ENCODE results near the gene GCLM. TPM values are rescaled to one million over a fixed set of nuclear protein-coding genes. Genes with fewer than 3 reads are reported as not detected.
A peak's percentile ranks its signal among the peaks of the same experiment; 100 is the strongest.
"Not testable (repeated sequence)": the region's sequence is repeated elsewhere in the genome, so short reads cannot be mapped to it uniquely, and the experiment has no call there.

The GCLM gene
- polyA plus RNA-seq, 1 donor (not counting 4 experiments of a cell fraction or from before 2014, with no cell fraction given), result 41.8 TPM

GRCh38 chr1:93917302-93917701, 8.1 kb upstream of the GCLM start:
- dilution Hi-C loops (cut with MboI; ENCODE audit: extremely low pct_ligation_motif_present, low sequenced_read_pairs), result no loop called here
- no peaks in the 10 kb centered on the region for H3K27me3 ChIP-seq (ENCODE audit: control insufficient read depth, extremely low read depth, insufficient read depth, low read length)
- FAIRE-seq, result no peak

DNA sequence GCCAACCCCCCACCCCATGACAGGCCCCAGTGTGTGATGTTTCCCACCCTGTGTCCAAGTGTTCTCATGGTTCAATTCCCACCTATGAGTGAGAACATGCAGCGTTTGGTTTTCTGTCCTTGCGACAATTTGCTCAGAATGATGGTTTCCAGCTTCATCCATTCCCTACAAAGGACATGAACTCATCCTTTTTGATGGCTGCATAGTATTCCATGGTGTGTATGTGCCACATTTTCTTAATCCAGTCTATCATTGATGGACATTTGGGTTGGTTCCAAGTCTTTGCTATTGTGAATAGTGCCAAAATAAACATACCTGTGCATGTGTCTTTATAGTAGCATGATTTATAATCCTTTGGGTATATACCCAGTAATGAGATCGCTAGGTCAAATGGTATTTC, 1.6 kb upstream of the GCLM start:
- H3K36me3 ChIP-seq (ENCODE audit: control insufficient read depth in 2 of 2, extremely low read depth in 1 of 2, insufficient read depth in 2 of 2, low read length in 2 of 2); dilution Hi-C loops (cut with MboI; ENCODE audit: extremely low pct_ligation_motif_present, low sequenced_read_pairs); DNase-seq (ENCODE audit: low read depth, low spot score); H2AFZ ChIP-seq (ENCODE audit: control insufficient read depth, low read length); H3K4me3 ChIP-seq (ENCODE audit: control insufficient read depth in 2 of 3, extremely low read depth in 1 of 3, insufficient read depth in 2 of 3, low read depth in 1 of 3, low read length in 3 of 3); H3K9me3 ChIP-seq (ENCODE audit: control insufficient read depth, low read depth, low read length); H3K9me1 ChIP-seq (ENCODE audit: control insufficient read depth, extremely low read depth, insufficient read depth, low read length); H3K9ac ChIP-seq (ENCODE audit: control insufficient read depth, extremely low read depth, insufficient read depth, low read length); FAIRE-seq; H4K20me1 ChIP-seq (ENCODE audit: control insufficient read depth, extremely low read depth, insufficient read depth, low read length); H3K27ac ChIP-seq (ENCODE audit: control insufficient read depth, insufficient read depth, low read length); H3K4me2 ChIP-seq (ENCODE audit: control insufficient read depth, extremely low read depth, insufficient read depth, low read depth, low read length); H3K27me3 ChIP-seq (ENCODE audit: control insufficient read depth, extremely low read depth, insufficient read depth, low read length): not testable (repeated sequence)
- Histone ChIP-seq H3K79me2 (ENCODE audit: control insufficient read depth, insufficient read depth, low read length) (peaks cover 30% of the 10 kb centered on the region), H3K4me1 (ENCODE audit: control insufficient read depth, extremely low read depth, insufficient read depth, low read length) (peaks cover 16% of the 10 kb centered on the region)

More at GRCh38 chr1:93917302-93917701, 8.1 kb upstream of the GCLM start:
- H4K20me1 ChIP-seq (ENCODE audit: control insufficient read depth, extremely low read depth, insufficient read depth, low read length), result no peaks in the 10 kb centered on the region
- no peak for DNase-seq (ENCODE audit: low read depth, low spot score)
- no peak overlapping the region for H3K4me3 ChIP-seq (ENCODE audit: control insufficient read depth in 2 of 3, extremely low read depth in 1 of 3, insufficient read depth in 2 of 3, low read depth in 1 of 3, low read length in 3 of 3)
- no peak overlapping the region for H2AFZ ChIP-seq (ENCODE audit: control insufficient read depth, low read length)
- H3K4me1 ChIP-seq (ENCODE audit: control insufficient read depth, extremely low read depth, insufficient read depth, low read length), result no peaks in the 10 kb centered on the region
- no peak overlapping the region for H3K4me2 ChIP-seq (ENCODE audit: control insufficient read depth, extremely low read depth, insufficient read depth, low read depth, low read length)
- no peak for TF ChIP-seq EZH2 (IDR thresholded peaks at IDR 0.05; ENCODE audit: low read length)
- TF ChIP-seq CTCF (optimal IDR thresholded peaks at IDR 0.05 in 1 of 3, IDR thresholded peaks at IDR 0.05 in 1 of 3, conservative IDR thresholded peaks at IDR 0.05 in 1 of 3; ENCODE audit: extremely low read depth in 1 of 3, insufficient read depth in 2 of 3, low read length in 3 of 3), result no peak
- no peak overlapping the region for H3K27ac ChIP-seq (ENCODE audit: control insufficient read depth, insufficient read depth, low read length)
- H3K9me1 ChIP-seq (ENCODE audit: control insufficient read depth, extremely low read depth, insufficient read depth, low read length), result no peaks in the 10 kb centered on the region
- no peak overlapping the region for H3K9ac ChIP-seq (ENCODE audit: control insufficient read depth, extremely low read depth, insufficient read depth, low read length)
- no peaks in the 10 kb centered on the region for H3K9me3 ChIP-seq (ENCODE audit: control insufficient read depth, low read depth, low read length)
- H3K36me3 ChIP-seq (ENCODE audit: control insufficient read depth in 2 of 2, extremely low read depth in 1 of 2, insufficient read depth in 2 of 2, low read length in 2 of 2), result no peaks in the 10 kb centered on the region
- no peaks in the 10 kb centered on the region for H3K79me2 ChIP-seq (ENCODE audit: control insufficient read depth, insufficient read depth, low read length)

- DNase-seq (ENCODE audit: low read depth, low spot score), result no peak
- Histone ChIP-seq H4K20me1 (ENCODE audit: control insufficient read depth, extremely low read depth, insufficient read depth, low read length) (no peaks in the 10 kb centered on the region), H3K9me1 (ENCODE audit: control insufficient read depth, extremely low read depth, insufficient read depth, low read length) (no peaks in the 10 kb centered on the region), H3K9me3 (ENCODE audit: control insufficient read depth, low read depth, low read length) (no peaks in the 10 kb centered on the region), H3K27me3 (ENCODE audit: control insufficient read depth, extremely low read depth, insufficient read depth, low read length) (no peaks in the 10 kb centered on the region), H3K27ac (ENCODE audit: control insufficient read depth, insufficient read depth, low read length) (no peak overlapping the region), H3K9ac (ENCODE audit: control insufficient read depth, extremely low read depth, insufficient read depth, low read length) (no peak overlapping the region), H3K36me3 (ENCODE audit: control insufficient read depth in 2 of 2, extremely low read depth in 1 of 2, insufficient read depth in 2 of 2, low read length in 2 of 2) (no peaks in the 10 kb centered on the region), H2AFZ (ENCODE audit: control insufficient read depth, low read length) (no peak overlapping the region), H3K4me3 (ENCODE audit: control insufficient read depth in 2 of 3, extremely low read depth in 1 of 3, insufficient read depth in 2 of 3, low read depth in 1 of 3, low read length in 3 of 3) (no peak overlapping the region), H3K4me1 (ENCODE audit: control insufficient read depth, extremely low read depth, insufficient read depth, low read length) (peaks cover 16% of the 10 kb centered on the region), H3K79me2 (ENCODE audit: control insufficient read depth, insufficient read depth, low read length) (peaks cover 36% of the 10 kb centered on the region), H3K4me2 (ENCODE audit: control insufficient read depth, extremely low read depth, insufficient read depth, low read depth, low read length) (peak overlapping the region; percentile 63)
- TF ChIP-seq EZH2 (IDR thresholded peaks at IDR 0.05; ENCODE audit: low read length) (no peak), CTCF (optimal IDR thresholded peaks at IDR 0.05 in 1 of 3, IDR thresholded peaks at IDR 0.05 in 1 of 3, conservative IDR thresholded peaks at IDR 0.05 in 1 of 3; ENCODE audit: extremely low read depth in 1 of 3, insufficient read depth in 2 of 3, low read length in 3 of 3) (no peak)
- FAIRE-seq, result no peak
- dilution Hi-C loops (cut with MboI; ENCODE audit: extremely low pct_ligation_motif_present, low sequenced_read_pairs), result no loop called here
These were observed 1.1 kb upstream of the GCLM start for GRCh38 chr1:93910305-93910704.
